OCI-LY3 (cell line): Measurements from ENCODE around the gene ZNF335.
"Not testable (repeated sequence)": the region's sequence is repeated elsewhere in the genome, so short reads cannot be mapped to it uniquely, and the experiment has no call there.

Source experiments
- H2AFZ ChIP-seq: fragments of 200-600, 300-600 bp; shearing (Covaris generic); 2 replicates; pipeline ENCODE4 v1.6.0; 2014; ENCODE audit warnings: antibody characterized with exemption, low read depth, low read length
- H3K27ac ChIP-seq: fragments of 200-600, 300-600 bp; sonication (generic); 2 replicates; pipeline ENCODE4 v1.5.1; 2014; ENCODE audit warnings: mild to moderate bottlenecking, low read length, moderate library complexity, mixed read lengths
- H3K27me3 ChIP-seq: fragments of 200-600, 300-600 bp; sonication (generic); 2 replicates; pipeline ENCODE4 v1.6.1; 2014; ENCODE audit warnings: low read depth, low read length, mixed read lengths
- H3K36me3 ChIP-seq: fragments of 200-600, 300-600 bp; sonication (generic); replicated peaks from 2 replicates; pipeline ENCODE3; 2014; ENCODE audit warnings: low read depth, low read length, mixed read lengths
- H3K4me1 ChIP-seq: fragments of 300-600, 200-600 bp; sonication (generic); 2 replicates; pipeline ENCODE4 v1.6.1; 2014; ENCODE audit warnings: low read length, mixed read lengths
- H3K4me2 ChIP-seq: fragments of 200-600, 300-600 bp; sonication (generic); 2 replicates; pipeline ENCODE4 v1.6.1; 2014; ENCODE audit warnings: low read length, mixed read lengths
- H3K4me3 ChIP-seq: fragments of 300-600, 200-600 bp; sonication (generic); 2 replicates; pipeline ENCODE4 v1.5.1; 2014; ENCODE audit warnings: antibody characterized with exemption, mild to moderate bottlenecking, low read length, moderate library complexity
- H3K79me2 ChIP-seq: fragments of 300-600, 200-600 bp; shearing (Covaris generic); 2 replicates; pipeline ENCODE4 v1.6.1; 2014; ENCODE audit warnings: mild to moderate bottlenecking, low read length, mixed read lengths
- H3K9ac ChIP-seq: fragments of 300-600, 200-600 bp; shearing (Covaris generic); 2 replicates; pipeline ENCODE4 v1.6.0; 2014; ENCODE audit warnings: mild to moderate bottlenecking, low read length, moderate library complexity
- H3K9me3 ChIP-seq: fragments of 200-600, 300-600 bp; shearing (Covaris generic); 2 replicates; pipeline ENCODE4 v1.6.1; 2014; ENCODE audit warnings: low read length, mixed read lengths; ENCODE audit not compliant: insufficient read depth
- H4K20me1 ChIP-seq: fragments of 200-600, 300-600 bp; sonication (generic); 2 replicates; pipeline ENCODE4 v1.6.1; 2016; ENCODE audit warnings: low read length, mixed read lengths; ENCODE audit not compliant: insufficient read depth
- EZH2phosphoT487 ChIP-seq: fragments of 200-600 bp; shearing (Covaris generic); IDR thresholded peaks from 2 replicates; pipeline ENCODE4 v1.6.1; 2018; ENCODE audit warnings: antibody characterized with exemption, mixed run types, low read depth
- TF ChIP-seq, protein P1 (sequence below): fragments of 200-600, 300-600 bp; sonication (generic); IDR thresholded peaks from 2 replicates; pipeline ENCODE4 v1.5.1; 2014; ENCODE audit warnings: antibody characterized with exemption, low read length, low read depth

ZNF335 gene

DNA sequence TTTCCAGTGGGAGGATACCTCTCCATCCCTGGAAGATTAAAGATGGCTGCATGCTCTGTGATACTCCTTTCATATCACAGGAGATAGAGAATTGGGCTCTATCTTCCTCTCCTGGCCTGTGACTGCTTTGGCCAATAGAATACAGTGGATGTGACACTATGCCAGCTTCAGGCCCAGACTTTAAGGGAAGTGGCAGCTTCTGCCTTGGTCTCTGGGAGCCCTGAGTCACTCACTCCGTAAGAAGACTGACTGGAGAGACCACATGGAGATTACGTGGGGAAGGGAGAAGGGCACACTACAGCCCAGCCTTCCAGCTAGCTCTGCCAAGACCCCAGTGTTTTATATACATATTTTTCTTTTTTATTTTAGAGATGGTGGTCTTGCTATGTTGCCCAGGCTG is 26.3 kb upstream of the ZNF335 start:
- no peak overlapping the region for H3K27ac ChIP-seq
- H3K4me1 ChIP-seq = peaks cover 23% of the 10 kb centered on the region
- no peaks in the 10 kb centered on the region for H3K36me3 ChIP-seq
- H3K9ac ChIP-seq = no peak overlapping the region
- TF ChIP-seq EZH2phosphoT487 = no peak
- TF ChIP-seq, protein P1, sequence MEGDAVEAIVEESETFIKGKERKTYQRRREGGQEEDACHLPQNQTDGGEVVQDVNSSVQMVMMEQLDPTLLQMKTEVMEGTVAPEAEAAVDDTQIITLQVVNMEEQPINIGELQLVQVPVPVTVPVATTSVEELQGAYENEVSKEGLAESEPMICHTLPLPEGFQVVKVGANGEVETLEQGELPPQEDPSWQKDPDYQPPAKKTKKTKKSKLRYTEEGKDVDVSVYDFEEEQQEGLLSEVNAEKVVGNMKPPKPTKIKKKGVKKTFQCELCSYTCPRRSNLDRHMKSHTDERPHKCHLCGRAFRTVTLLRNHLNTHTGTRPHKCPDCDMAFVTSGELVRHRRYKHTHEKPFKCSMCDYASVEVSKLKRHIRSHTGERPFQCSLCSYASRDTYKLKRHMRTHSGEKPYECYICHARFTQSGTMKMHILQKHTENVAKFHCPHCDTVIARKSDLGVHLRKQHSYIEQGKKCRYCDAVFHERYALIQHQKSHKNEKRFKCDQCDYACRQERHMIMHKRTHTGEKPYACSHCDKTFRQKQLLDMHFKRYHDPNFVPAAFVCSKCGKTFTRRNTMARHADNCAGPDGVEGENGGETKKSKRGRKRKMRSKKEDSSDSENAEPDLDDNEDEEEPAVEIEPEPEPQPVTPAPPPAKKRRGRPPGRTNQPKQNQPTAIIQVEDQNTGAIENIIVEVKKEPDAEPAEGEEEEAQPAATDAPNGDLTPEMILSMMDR = no peak
- H3K9me3 ChIP-seq = no peaks in the 10 kb centered on the region
- H3K27me3 ChIP-seq = peaks cover 70% of the 10 kb centered on the region
- no peak overlapping the region for H2AFZ ChIP-seq
- no peak overlapping the region for H3K4me3 ChIP-seq
- H3K4me2 ChIP-seq = peak overlapping the region; percentile 39
- 0 out of 2 replicates have a peak, but pooled peaks cover 4% of the 10 kb centered on the region for H4K20me1 ChIP-seq
- no peaks in the 10 kb centered on the region for H3K79me2 ChIP-seq

DNA sequence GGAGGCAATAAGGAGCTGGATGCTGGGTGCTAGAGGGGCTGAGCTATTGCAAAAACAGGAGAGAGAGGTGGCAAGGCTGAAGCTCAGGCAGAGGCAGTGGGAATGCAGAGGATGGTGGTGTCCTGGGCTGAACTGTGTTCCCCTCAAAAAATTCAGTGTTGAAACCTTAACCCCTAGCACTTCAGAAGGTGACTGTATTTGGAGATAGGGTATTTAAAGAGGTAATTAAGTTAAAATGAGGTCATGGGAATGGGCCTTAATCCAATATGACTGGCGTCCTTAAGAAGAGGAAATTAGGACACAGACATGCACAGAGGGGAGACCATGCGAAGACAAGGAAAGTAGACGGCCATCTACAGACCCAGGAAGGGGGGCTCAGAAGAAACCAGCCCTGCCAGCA is 25.2 kb upstream of the ZNF335 start:
- H3K4me1 ChIP-seq = peaks cover 25% of the 10 kb centered on the region

DNA sequence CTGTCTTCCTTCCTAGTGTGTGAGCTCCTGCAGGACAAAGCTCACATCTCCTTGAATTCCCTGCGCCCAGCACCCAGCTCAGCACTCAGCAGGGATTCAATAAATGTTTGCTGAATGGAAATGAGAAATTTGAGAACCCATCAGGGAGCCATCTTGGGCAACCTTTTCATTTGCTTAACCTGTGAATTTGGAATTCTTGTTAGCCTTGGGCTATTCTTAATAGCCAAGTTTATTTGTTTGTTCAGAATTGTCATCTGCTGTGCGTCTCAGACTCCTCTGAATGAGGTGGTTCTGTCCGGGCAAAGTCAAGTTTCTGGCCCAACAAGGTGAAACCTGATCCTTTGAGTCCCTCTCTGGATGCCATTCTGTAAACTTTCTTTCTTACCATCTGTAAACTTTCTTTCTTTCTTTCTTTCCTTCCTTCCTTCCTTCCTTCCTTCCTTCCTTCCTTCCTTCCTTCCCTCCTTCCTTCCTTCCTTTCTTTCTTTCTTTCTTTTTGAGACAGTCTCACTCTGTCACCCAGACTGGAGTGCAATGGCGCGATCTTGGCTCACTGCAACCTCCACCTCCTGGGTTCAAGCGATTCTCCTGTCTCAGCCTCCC is 23.6 kb upstream of the ZNF335 start:
- H3K4me1 ChIP-seq = peaks cover 24% of the 10 kb centered on the region
- not testable (repeated sequence) for H2AFZ ChIP-seq, H4K20me1 ChIP-seq, H3K9me3 ChIP-seq, H3K36me3 ChIP-seq, H3K4me2 ChIP-seq, H3K9ac ChIP-seq, H3K79me2 ChIP-seq, H3K27ac ChIP-seq, H3K4me3 ChIP-seq
- peaks cover 65% of the 10 kb centered on the region for H3K27me3 ChIP-seq

More for the DNA sequence above, 25.2 kb upstream of the ZNF335 start:
- no peaks in the 10 kb centered on the region for H3K9me3 ChIP-seq
- no peak overlapping the region for H3K4me3 ChIP-seq
- H3K36me3 ChIP-seq = no peaks in the 10 kb centered on the region
- no peak overlapping the region for H3K4me2 ChIP-seq
- no peak overlapping the region for H3K27ac ChIP-seq
- no peak overlapping the region for H3K9ac ChIP-seq
- H3K79me2 ChIP-seq = no peaks in the 10 kb centered on the region
- TF ChIP-seq, protein P1 = no peak
- TF ChIP-seq EZH2phosphoT487 = no peak
- H4K20me1 ChIP-seq = 0 out of 2 replicates have a peak, but pooled peaks cover 4% of the 10 kb centered on the region
- H2AFZ ChIP-seq = no peak overlapping the region
- peaks cover 74% of the 10 kb centered on the region for H3K27me3 ChIP-seq

DNA sequence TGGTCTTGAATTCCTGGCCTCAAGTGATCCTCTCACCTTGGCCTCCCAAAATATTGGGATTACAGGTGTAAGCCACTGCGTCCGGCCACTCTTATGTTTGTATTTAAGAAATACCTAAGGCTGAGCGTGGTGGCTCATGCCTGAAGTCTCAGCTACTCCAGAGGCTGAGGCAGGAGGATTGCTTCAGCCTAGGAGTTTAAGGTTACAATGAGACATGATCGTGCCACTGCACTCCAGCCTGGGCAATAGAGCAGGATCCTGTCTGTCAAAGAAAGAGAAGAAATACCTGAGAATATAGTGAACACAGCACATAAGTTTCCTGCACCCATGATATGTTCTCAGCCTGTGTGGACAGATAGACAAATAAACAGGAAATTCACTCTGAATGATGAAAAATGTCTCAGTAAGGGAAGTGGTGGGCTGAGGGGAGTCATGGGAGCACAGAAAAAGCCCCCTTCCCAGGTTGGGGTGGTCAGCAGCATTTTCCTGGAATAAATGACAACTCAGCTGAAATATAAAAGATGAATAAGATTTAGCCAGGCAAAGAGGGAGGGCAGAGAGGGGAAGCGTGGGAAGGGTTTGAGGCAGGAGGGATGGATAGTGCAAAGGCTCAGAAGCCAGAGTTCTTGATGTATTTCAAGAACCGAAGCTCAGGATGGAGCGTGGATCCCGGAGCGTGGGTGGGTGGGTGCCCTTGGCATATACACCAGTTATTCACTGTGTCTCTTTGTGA is 22.9 kb upstream of the ZNF335 start:
- no peaks in the 10 kb centered on the region for H3K9me3 ChIP-seq
- no peak overlapping the region for H3K4me2 ChIP-seq
- H3K79me2 ChIP-seq = no peaks in the 10 kb centered on the region
- TF ChIP-seq EZH2phosphoT487 = no peak
- TF ChIP-seq, protein P1 = no peak
- H3K27ac ChIP-seq = no peak overlapping the region
- H3K36me3 ChIP-seq = no peaks in the 10 kb centered on the region
- 0 out of 2 replicates have a peak, but pooled peaks cover 4% of the 10 kb centered on the region for H4K20me1 ChIP-seq
- no peak overlapping the region for H3K9ac ChIP-seq
- peaks cover 22% of the 10 kb centered on the region for H3K4me1 ChIP-seq
- no peak overlapping the region for H3K4me3 ChIP-seq
- no peak overlapping the region for H2AFZ ChIP-seq
- peaks cover 62% of the 10 kb centered on the region for H3K27me3 ChIP-seq
